H1 (cell line): ENCODE results near the gene UBR2. TPM values are rescaled to one million over a fixed set of nuclear protein-coding genes. Genes with fewer than 3 reads are reported as not detected.

ENCODE experiments used
- CTCF ChIA-PET: fragments of 300-600 bp; sonication (Branson Sonifier 250); formaldehyde crosslinking; loops from one replicate; lab custom pipeline; 2021; ENCODE audit not compliant: partially characterized antibody; lab: Charles Lee
- POLR2A ChIA-PET: fragments of 300-600 bp; sonication (Branson Sonifier 250); formaldehyde crosslinking; loops from one replicate; lab custom pipeline; 2021; ENCODE audit warnings: inconsistent platforms; ENCODE audit not compliant: partially characterized antibody; lab: Charles Lee
- DNase-seq, 2 experiments: peaks; one replicate each; pipeline versions ENCODE4 v3.0.0 to v3.0.0-alpha.2; 2010 to 2022; ENCODE audit warnings: low spot score in 2 of 2, low read depth in 1 of 2, mixed read lengths in 1 of 2
- FAIRE-seq: peaks from 2 replicates; lab custom pipeline; 2011; peaks lifted over from hg19 to GRCh38; lab: Jason Lieb, UNC
- H2AFZ ChIP-seq: 2 replicates; pipeline ENCODE4 v1.8.1; 2012; ENCODE audit warnings: low read length, inconsistent platforms
- H2AK5ac ChIP-seq: 2 replicates; pipeline ENCODE4 v1.6.1; 2013; ENCODE audit warnings: low read depth, low read length
- H2BK120ac ChIP-seq: replicated peaks from 2 replicates; pipeline ENCODE3; 2013; ENCODE audit warnings: low read depth, low read length, inconsistent platforms
- H2BK12ac ChIP-seq: 2 replicates; pipeline ENCODE4 v1.6.1; 2013; ENCODE audit warnings: low read depth, low read length
- H2BK15ac ChIP-seq: 2 replicates; pipeline ENCODE4 v1.6.1; 2013; ENCODE audit warnings: low read length
- H2BK20ac ChIP-seq: 2 replicates; pipeline ENCODE4 v1.6.1; 2013; ENCODE audit warnings: low read length
- H2BK5ac ChIP-seq: 2 replicates; pipeline ENCODE4 v1.6.1; 2013; ENCODE audit warnings: low read depth, low read length
- H3K14ac ChIP-seq: 2 replicates; pipeline ENCODE4 v1.6.1; 2013; ENCODE audit warnings: inconsistent platforms; ENCODE audit not compliant: insufficient read length
- H3K18ac ChIP-seq: 2 replicates; pipeline ENCODE4 v1.6.1; 2013; ENCODE audit warnings: low read length; ENCODE audit errors: extremely low read depth
- H3K23ac ChIP-seq: 2 replicates; pipeline ENCODE4 v1.6.1; 2013; ENCODE audit warnings: inconsistent platforms; ENCODE audit not compliant: insufficient read length
- H3K23me2 ChIP-seq: 2 replicates; pipeline ENCODE4 v1.6.1; 2013; ENCODE audit warnings: low read depth, low read length
- H3K27ac ChIP-seq: 2 replicates; pipeline ENCODE4 v1.6.1; 2011; ENCODE audit warnings: low read depth, low read length, inconsistent platforms
- H3K27me3 ChIP-seq, 4 experiments: replicated peaks in 1 of 4; 1 replicate in 1 of 4; 2 replicates in 3 of 4; pipeline versions ENCODE4 v1.6.1 to v1.8.1; 2011 to 2013; ENCODE audit warnings: low read length in 3 of 4, mild to moderate bottlenecking in 3 of 4, inconsistent platforms in 2 of 4, mixed read lengths in 2 of 4, moderate library complexity in 1 of 4; ENCODE audit not compliant: control insufficient read depth in 3 of 4, insufficient read depth in 3 of 4; ENCODE audit errors: extremely low read depth in 1 of 4
- H3K36me3 ChIP-seq, 4 experiments: 2 replicates each; pipeline versions ENCODE4 v1.6.1 to v1.8.1; 2011 to 2013; ENCODE audit warnings: mild to moderate bottlenecking in 4 of 4, low read length in 3 of 4, moderate library complexity in 2 of 4, control low read depth in 1 of 4, inconsistent platforms in 1 of 4; ENCODE audit not compliant: insufficient read depth in 4 of 4, control insufficient read depth in 2 of 4
- H3K4ac ChIP-seq: replicated peaks from 2 replicates; pipeline ENCODE3; 2013; ENCODE audit warnings: low read length, low read depth, mixed read lengths, inconsistent platforms; ENCODE audit not compliant: insufficient read length
- H3K4me1 ChIP-seq, 4 experiments: replicated peaks in 1 of 4; 1 replicate in 1 of 4; 2 replicates in 3 of 4; pipeline versions ENCODE4 v1.6.1 to v1.8.1; 2011 to 2013; ENCODE audit warnings: low read length in 3 of 4, inconsistent platforms in 2 of 4, mixed read lengths in 1 of 4; ENCODE audit not compliant: insufficient read depth in 4 of 4, control insufficient read depth in 3 of 4
- H3K4me2 ChIP-seq, 2 experiments: 2 replicates each; pipeline versions ENCODE4 v1.6.1 to v1.8.1; 2011 to 2013; ENCODE audit warnings: low read depth in 2 of 2, low read length in 2 of 2, control low read depth in 1 of 2, inconsistent platforms in 1 of 2, mild to moderate bottlenecking in 1 of 2; ENCODE audit not compliant: insufficient read depth in 1 of 2
- H3K4me3 ChIP-seq, 4 experiments: fragments of 200-600, 300-600 bp in 1 of 4; sonication (generic), shearing (Covaris generic), sonication (Bioruptor Twin) in 1 of 4; 2 replicates each; pipeline versions ENCODE4 v1.5.1 to v1.8.1; 2011 to 2016; ENCODE audit warnings: low read length in 4 of 4, low read depth in 3 of 4, control low read depth in 2 of 4, inconsistent platforms in 2 of 4, mild to moderate bottlenecking in 2 of 4, mixed read lengths in 1 of 4, moderate library complexity in 1 of 4; ENCODE audit not compliant: insufficient read depth in 2 of 4; ENCODE audit errors: extremely low read depth in 1 of 4
- H3K56ac ChIP-seq: replicated peaks from 2 replicates; pipeline ENCODE3; 2013; ENCODE audit warnings: low read depth, mild to moderate bottlenecking, mixed read lengths, low read length, inconsistent platforms; ENCODE audit not compliant: insufficient read length
- H3K79me1 ChIP-seq: 2 replicates; pipeline ENCODE4 v1.6.1; 2013; ENCODE audit warnings: low read depth, low read length, control low read depth
- H3K79me2 ChIP-seq, 2 experiments: 2 replicates each; pipeline versions ENCODE4 v1.6.1 to v1.8.1; 2012 to 2013; ENCODE audit warnings: low read length in 2 of 2, mild to moderate bottlenecking in 2 of 2, inconsistent platforms in 1 of 2; ENCODE audit not compliant: insufficient read depth in 2 of 2, control insufficient read depth in 1 of 2
- H3K9ac ChIP-seq, 4 experiments: replicated peaks in 1 of 4; 1 replicate in 1 of 4; 2 replicates in 3 of 4; pipeline versions ENCODE4 v1.6.1 to v1.8.1; 2011 to 2013; ENCODE audit warnings: low read depth in 3 of 4, low read length in 3 of 4, control low read depth in 2 of 4, mild to moderate bottlenecking in 2 of 4, moderate library complexity in 2 of 4, inconsistent platforms in 1 of 4; ENCODE audit errors: extremely low read depth in 1 of 4
- H3K9me3 ChIP-seq, 2 experiments: 2 replicates each; pipeline versions ENCODE4 v1.6.1 to v1.8.1; 2012 to 2013; ENCODE audit warnings: mild to moderate bottlenecking in 2 of 2, moderate library complexity in 2 of 2, control low read depth in 1 of 2, inconsistent platforms in 1 of 2, low read depth in 1 of 2, low read length in 1 of 2, mixed read lengths in 1 of 2; ENCODE audit not compliant: insufficient read depth in 2 of 2
- H4K20me1 ChIP-seq, 2 experiments: replicated peaks in 1 of 2; 2 replicates each; pipeline versions ENCODE3 to v1.8.1; 2011 to 2013; ENCODE audit warnings: inconsistent platforms in 2 of 2, low read length in 2 of 2, mild to moderate bottlenecking in 1 of 2; ENCODE audit not compliant: insufficient read depth in 2 of 2, control insufficient read depth in 1 of 2
- H4K5ac ChIP-seq: 2 replicates; pipeline ENCODE4 v1.6.1; 2013; ENCODE audit warnings: low read length, low read depth, mixed read lengths, inconsistent platforms; ENCODE audit not compliant: insufficient read length
- H4K8ac ChIP-seq: 2 replicates; pipeline ENCODE4 v1.8.0; 2013; ENCODE audit warnings: mild to moderate bottlenecking, moderate library complexity, low read length, inconsistent platforms; ENCODE audit not compliant: insufficient read depth; ENCODE audit errors: extremely low read depth
- H4K91ac ChIP-seq: replicated peaks from 2 replicates; pipeline ENCODE3; 2013; ENCODE audit warnings: low read length, mixed read lengths, inconsistent platforms; ENCODE audit not compliant: insufficient read length
- ASH2L ChIP-seq: fragments of 200-600, 300-600 bp; sonication (generic); IDR thresholded peaks from one replicate; pipeline ENCODE4 v1.7.1; 2017; ENCODE audit warnings: low read length
- BCL11A ChIP-seq, 2 experiments: IDR thresholded peaks; one replicate each; pipeline ENCODE4 v1.6.1; 2011; ENCODE audit warnings: low read depth in 2 of 2, low read length in 2 of 2, mild to moderate bottlenecking in 2 of 2
- BRCA1 ChIP-seq: IDR thresholded peaks from 2 replicates; pipeline ENCODE4 v1.6.1; 2012; ENCODE audit warnings: low read depth, low read length, improper control_type of control experiment
- CBX8 ChIP-seq: fragments of 300-800, 300-1000 bp; sonication (generic); IDR thresholded peaks from 2 replicates; pipeline ENCODE4 v1.7.1; 2016; ENCODE audit warnings: low read depth, low read length, borderline replicate concordance
- CREB1 ChIP-seq: IDR thresholded peaks from 2 replicates; pipeline ENCODE4 v1.6.1; 2012; ENCODE audit warnings: inconsistent platforms
- CTBP2 ChIP-seq: IDR thresholded peaks from 2 replicates; pipeline ENCODE4 v1.7.0; 2011; ENCODE audit warnings: borderline replicate concordance, mild to moderate bottlenecking, moderate library complexity, mixed read lengths, low read length; ENCODE audit not compliant: insufficient read depth, insufficient read length
- EP300 ChIP-seq, 2 experiments: IDR thresholded peaks; 1 replicate in 1 of 2; 2 replicates in 1 of 2; pipeline ENCODE4 v1.6.1; 2011 to 2012; ENCODE audit warnings: low read depth in 2 of 2, low read length in 2 of 2, mild to moderate bottlenecking in 2 of 2, borderline replicate concordance in 1 of 2, inconsistent platforms in 1 of 2, moderate library complexity in 1 of 2
- GTF2F1 ChIP-seq: IDR thresholded peaks from 2 replicates; pipeline ENCODE4 v1.6.1; 2012; ENCODE audit warnings: low read depth, low read length, improper control_type of control experiment, borderline replicate concordance
- JUN ChIP-seq: IDR thresholded peaks from 2 replicates; pipeline ENCODE4 v1.6.1; 2011; ENCODE audit warnings: low read depth, mild to moderate bottlenecking, improper control_type of control experiment, low read length
- RAD21 ChIP-seq, 2 experiments: IDR thresholded peaks in 1 of 2; conservative IDR thresholded peaks in 1 of 2; 2 replicates each; pipeline ENCODE4 v1.6.1; 2011; ENCODE audit warnings: low read depth in 2 of 2, low read length in 2 of 2, improper control_type of control experiment in 1 of 2, inconsistent platforms in 1 of 2, mild to moderate bottlenecking in 1 of 2, moderate library complexity in 1 of 2
- RBBP5 ChIP-seq: IDR thresholded peaks from 2 replicates; pipeline ENCODE4 v1.7.1; 2012; ENCODE audit warnings: low read depth, mild to moderate bottlenecking, inconsistent platforms, low read length, moderate library complexity, borderline replicate concordance
- RXRA ChIP-seq: IDR thresholded peaks from 2 replicates; pipeline ENCODE4 v1.6.1; 2011; ENCODE audit warnings: low read depth, mild to moderate bottlenecking, low read length, moderate library complexity; ENCODE audit not compliant: insufficient read depth
- SP2 ChIP-seq: IDR thresholded peaks from 2 replicates; pipeline ENCODE4 v1.6.1; 2012; ENCODE audit warnings: mild to moderate bottlenecking, low read length, inconsistent platforms
- SUZ12 ChIP-seq: fragments of 200-600 bp; sonication (generic); IDR thresholded peaks from 2 replicates; pipeline ENCODE4 v1.6.1; 2012; ENCODE audit warnings: mild to moderate bottlenecking, inconsistent platforms, low read length, moderate library complexity, mixed read lengths
- TCF12 ChIP-seq: IDR thresholded peaks from 2 replicates; pipeline ENCODE4 v1.6.1; 2011; ENCODE audit warnings: low read depth, mild to moderate bottlenecking, low read length
- WGBS, 2 experiments: shearing (Covaris generic) in 1 of 2; methylation state at CpG; one replicate each; pipeline versions ENCODE4 v1.1.6 to v1.1.7; 2013 to 2015; ENCODE audit warnings: low lambda C conversion rate in 2 of 2, mixed read lengths in 2 of 2, inconsistent platforms in 1 of 2, low coverage in 1 of 2, missing lambda C conversion rate in 1 of 2; ENCODE audit not compliant: insufficient replicate concordance in 2 of 2, insufficient coverage in 1 of 2, insufficient read length in 1 of 2; ENCODE audit errors: extremely low coverage in 1 of 2, missing lambda C conversion rate in 1 of 2; 5-methylcytosine and 5-hydroxymethylcytosine counted together
- polyA plus RNA-seq, 7 experiments: library from polyadenylated mRNA; depleted of rRNA in 3 of 7; stranded (reverse) in 5 of 7; unstranded in 2 of 7; fragments of >200 nt in 5 of 7; fragments of 200-250 nt in 2 of 7; gene quantifications; 1 replicate in 5 of 7; 2 replicates in 1 of 7; 4 replicates in 1 of 7; pipeline versions ENCODE4 v1.2.1 to v1.2.3, GENCODE V29; 2011 to 2013; ENCODE audit warnings: missing spikeins in 2 of 7, mixed read lengths in 2 of 7
- total RNA-seq: library from RNA; stranded (reverse); fragmentation: NEBNext Ultra II Directional; extraction: Animal tissue kit (Norgen Biotek cat#: 25700); gene quantifications from 2 replicates; pipeline ENCODE4 v1.2.1, GENCODE V29; 2021

UBR2 gene
- total and polyA plus RNA-seq, 2 of the 8 experiments (the other 6 are each of a cell fraction or from before 2014, with no cell fraction given): 6.5 to 19.5 TPM

- WGBS, 2 experiments: 87% methylated on average over 5 of the region's 5 CpGs; no CpG with 5 or more reads in 1 of the 2 experiments
- H3K79me1 ChIP-seq: no peaks in the 10 kb centered on the region
- FAIRE-seq: no peak
- no peak for TF ChIP-seq SP2
- TF ChIP-seq JUN: no peak
- TF ChIP-seq RXRA: no peak
- TF ChIP-seq BCL11A (IDR thresholded peaks at IDR 0.05; ENCODE audit: low read depth in 2 of 2, low read length in 2 of 2): no peak
- no peak for TF ChIP-seq BRCA1
- TF ChIP-seq TCF12: no peak
- no peak for TF ChIP-seq GTF2F1
- no peak for TF ChIP-seq ASH2L
- no peak for TF ChIP-seq CREB1
- no peak for TF ChIP-seq EP300 (IDR thresholded peaks at IDR 0.05; ENCODE audit: borderline replicate concordance in 1 of 2, low read depth in 2 of 2, low read length in 2 of 2)
- TF ChIP-seq CBX8: no peak
- TF ChIP-seq CTBP2: no peak
- no peak for TF ChIP-seq RBBP5
- no peak for TF ChIP-seq RAD21 (IDR thresholded peaks at IDR 0.05 in 1 of 2, conservative IDR thresholded peaks at IDR 0.05 in 1 of 2; ENCODE audit: low read depth in 2 of 2, low read length in 2 of 2)
- no peak for TF ChIP-seq SUZ12
Observed at GRCh38 chr6:42653851-42654250, 90.0 kb downstream of the UBR2 start.

More at GRCh38 chr6:42653851-42654250, 90.0 kb downstream of the UBR2 start:
- Histone ChIP-seq H3K27me3 (no peaks in the 10 kb centered on the region), H4K20me1 (no peaks in the 10 kb centered on the region), H3K9ac (no peak overlapping the region), H3K27ac (no peak overlapping the region), H4K91ac (no peak overlapping the region), H2AK5ac (no peak overlapping the region), H3K9me3 (no peaks in the 10 kb centered on the region), H2BK15ac (no peak overlapping the region), H2AFZ (no peak overlapping the region), H3K18ac (no peak overlapping the region), H3K56ac (no peak overlapping the region), H3K23ac (no peak overlapping the region), H3K4me3 (no peak overlapping the region), H2BK20ac (no peak overlapping the region), H3K4me2 (no peak overlapping the region), H3K79me2 (no peaks in the 10 kb centered on the region), H2BK5ac (no peak overlapping the region), H3K4ac (no peak overlapping the region), H4K5ac (no peak overlapping the region), H2BK12ac (no peak overlapping the region), H3K4me1 (no peaks in the 10 kb centered on the region), H3K14ac (no peak overlapping the region), H3K23me2 (no peaks in the 10 kb centered on the region), H4K8ac (no peak overlapping the region), H2BK120ac (no peak overlapping the region), H3K36me3 (peaks cover 3 to 45% (median 14%) of the 10 kb centered on the region in 4 experiments; a peak in 7 of 8 replicates)
- ChIA-PET POLR2A (no interaction called here), CTCF (interaction anchor here (0.7 to 2.8 kb wide), 7 partner anchors 9 to 247 kb away, joined by 3 to 10 read pairs (median 3); no protein-coding TSS in a partner anchor)
- DNase-seq: no peak
